Measurements from ENCODE around the gene CCNK. TPM values are rescaled to one million over a fixed set of nuclear protein-coding genes. Genes with fewer than 3 reads are reported as not detected.
A peak's percentile ranks its signal among the peaks of the same experiment; 100 is the strongest.

Gene CCNK
- total RNA-seq, 2 donors from 2014 or later, result 15.5 to 43.1 TPM

DNA sequence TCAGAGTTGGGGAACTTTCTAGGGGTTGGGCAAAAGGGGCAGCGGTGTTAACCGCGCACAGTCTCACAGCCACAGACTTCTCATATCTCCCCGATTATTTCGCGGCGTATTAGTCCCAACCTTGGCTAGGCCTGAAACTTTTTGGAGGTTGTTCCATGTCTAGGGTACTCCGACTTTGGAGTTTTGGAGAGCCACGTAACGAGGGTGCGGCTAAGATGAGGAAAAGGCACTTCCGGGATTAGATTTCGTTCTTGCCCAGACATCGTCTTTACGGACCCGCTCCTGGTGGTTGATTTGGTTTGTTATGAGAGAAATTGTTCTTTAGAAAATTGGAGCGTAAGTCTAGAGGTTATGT, 513 bp downstream of the CCNK start:
- Histone ChIP-seq H3K27ac (peak overlapping the region; percentile 89 to 92), H3K4me3 (peak overlapping the region; percentile 93 to 95), H3K9me3 (no peaks in the 10 kb centered on the region), H3K27me3 (replicated peaks; ENCODE audit: insufficient read depth) (no peaks in the 10 kb centered on the region), H3K36me3 (no peaks in the 10 kb centered on the region), H3K4me1 (replicated peaks) (no peaks in the 10 kb centered on the region)
- WGBS, result under 1% methylated on average over 17 of the region's 17 CpGs
- intact Hi-C loops (cut with DNase I), result no loop called here
- no peak for TF ChIP-seq POLR2A (IDR thresholded peaks at IDR 0.05)
- TF ChIP-seq, protein P1, sequence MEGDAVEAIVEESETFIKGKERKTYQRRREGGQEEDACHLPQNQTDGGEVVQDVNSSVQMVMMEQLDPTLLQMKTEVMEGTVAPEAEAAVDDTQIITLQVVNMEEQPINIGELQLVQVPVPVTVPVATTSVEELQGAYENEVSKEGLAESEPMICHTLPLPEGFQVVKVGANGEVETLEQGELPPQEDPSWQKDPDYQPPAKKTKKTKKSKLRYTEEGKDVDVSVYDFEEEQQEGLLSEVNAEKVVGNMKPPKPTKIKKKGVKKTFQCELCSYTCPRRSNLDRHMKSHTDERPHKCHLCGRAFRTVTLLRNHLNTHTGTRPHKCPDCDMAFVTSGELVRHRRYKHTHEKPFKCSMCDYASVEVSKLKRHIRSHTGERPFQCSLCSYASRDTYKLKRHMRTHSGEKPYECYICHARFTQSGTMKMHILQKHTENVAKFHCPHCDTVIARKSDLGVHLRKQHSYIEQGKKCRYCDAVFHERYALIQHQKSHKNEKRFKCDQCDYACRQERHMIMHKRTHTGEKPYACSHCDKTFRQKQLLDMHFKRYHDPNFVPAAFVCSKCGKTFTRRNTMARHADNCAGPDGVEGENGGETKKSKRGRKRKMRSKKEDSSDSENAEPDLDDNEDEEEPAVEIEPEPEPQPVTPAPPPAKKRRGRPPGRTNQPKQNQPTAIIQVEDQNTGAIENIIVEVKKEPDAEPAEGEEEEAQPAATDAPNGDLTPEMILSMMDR (IDR thresholded peaks at IDR 0.05), result peak in 1 of 4 experiments; percentile 17
- no peak for TF ChIP-seq POLR2AphosphoS5 (IDR thresholded peaks at IDR 0.05)
- peak; percentile 19 for DNase-seq (ENCODE audit: low spot score)

DNA sequence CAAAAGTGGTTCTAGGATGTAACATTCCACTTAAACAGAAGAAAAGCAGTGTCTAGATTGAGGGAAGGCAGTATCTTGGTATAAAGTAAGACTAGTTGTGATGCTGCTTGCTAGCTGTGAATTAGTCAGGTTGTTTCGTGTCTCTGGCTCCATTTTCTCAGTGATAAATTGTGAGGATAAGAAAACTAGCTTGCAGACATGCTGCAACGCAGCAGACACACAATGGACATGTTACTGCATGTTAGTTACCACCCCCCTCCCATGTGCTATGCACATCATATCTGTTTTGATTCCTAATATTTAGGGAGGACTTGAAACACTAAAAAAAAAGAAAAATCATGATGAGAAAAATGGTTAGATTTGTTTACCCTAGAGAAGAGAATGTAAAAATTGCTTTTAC, 2.9 kb downstream of the CCNK start:
- no peak for DNase-seq (ENCODE audit: low spot score)
- TF ChIP-seq, protein P1 (IDR thresholded peaks at IDR 0.05), result no peak
- no peak for TF ChIP-seq POLR2A (IDR thresholded peaks at IDR 0.05)
- no peak for TF ChIP-seq POLR2AphosphoS5 (IDR thresholded peaks at IDR 0.05)
- no peaks in the 10 kb centered on the region for H3K36me3 ChIP-seq
- H3K9me3 ChIP-seq, result no peaks in the 10 kb centered on the region
- 28% methylated on average over 2 of the region's 2 CpGs for WGBS
- intact Hi-C loops (cut with DNase I), result no loop called here
- H3K4me3 ChIP-seq, result no peak overlapping the region
- H3K27me3 ChIP-seq (replicated peaks; ENCODE audit: insufficient read depth), result no peaks in the 10 kb centered on the region
- no peaks in the 10 kb centered on the region for H3K4me1 ChIP-seq (replicated peaks)
- H3K27ac ChIP-seq, result no peak overlapping the region

DNA sequence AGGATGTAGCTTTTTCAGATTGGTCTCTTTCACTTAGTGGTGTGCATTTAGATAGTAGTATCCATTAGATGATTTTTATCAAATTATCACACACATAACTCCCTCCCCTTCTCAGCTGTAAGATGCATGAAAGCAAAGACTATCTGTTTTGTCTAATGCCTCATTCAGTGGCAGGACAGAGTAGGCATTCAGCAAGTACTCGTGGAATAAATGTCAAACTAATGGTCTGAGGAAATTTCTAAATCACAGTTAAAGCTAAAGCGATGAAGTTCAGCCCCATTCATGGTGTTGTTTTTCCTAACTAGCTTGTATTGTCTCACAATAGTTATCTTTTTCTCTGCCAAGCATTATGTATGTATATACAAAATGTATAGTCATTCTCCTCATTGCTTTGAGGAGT, 16.1 kb downstream of the CCNK start:
- peaks cover 4 to 5% of the 10 kb centered on the region in 2 donors for H3K36me3 ChIP-seq
- no peak for DNase-seq (ENCODE audit: low spot score)
- intact Hi-C loops (cut with DNase I), result no loop called here
- no peak overlapping the region for H3K4me3 ChIP-seq
- no peaks in the 10 kb centered on the region for H3K4me1 ChIP-seq (replicated peaks)
- no peaks in the 10 kb centered on the region for H3K27me3 ChIP-seq (replicated peaks; ENCODE audit: insufficient read depth)
- no peak for TF ChIP-seq POLR2A (IDR thresholded peaks at IDR 0.05)
- TF ChIP-seq POLR2AphosphoS5 (IDR thresholded peaks at IDR 0.05), result no peak
- TF ChIP-seq, protein P1 (IDR thresholded peaks at IDR 0.05), result no peak
- 94% methylated on average over 2 of the region's 2 CpGs for WGBS
- no peak overlapping the region for H3K27ac ChIP-seq
- no peaks in the 10 kb centered on the region for H3K9me3 ChIP-seq

DNA sequence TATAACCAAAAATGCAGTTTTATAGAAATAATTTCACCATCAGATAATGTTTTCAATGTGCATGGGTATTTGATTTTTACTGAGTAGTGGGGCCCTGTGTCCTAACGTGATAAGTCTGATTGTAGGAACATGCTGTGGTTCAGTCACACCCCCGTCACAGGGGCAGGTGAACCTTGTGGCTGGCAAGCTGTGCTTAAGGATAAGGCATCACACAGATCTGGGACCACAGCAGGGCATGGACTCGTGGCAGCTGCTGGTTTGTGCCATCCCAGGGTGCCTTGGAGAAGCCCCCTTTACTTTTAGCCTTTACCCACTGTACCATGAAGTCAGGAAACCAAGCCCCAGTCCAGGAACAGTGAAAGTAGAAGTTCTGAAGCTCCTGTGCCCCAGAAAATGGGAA, 16.7 kb downstream of the CCNK start:
- no peak for DNase-seq (ENCODE audit: low spot score)

DNA sequence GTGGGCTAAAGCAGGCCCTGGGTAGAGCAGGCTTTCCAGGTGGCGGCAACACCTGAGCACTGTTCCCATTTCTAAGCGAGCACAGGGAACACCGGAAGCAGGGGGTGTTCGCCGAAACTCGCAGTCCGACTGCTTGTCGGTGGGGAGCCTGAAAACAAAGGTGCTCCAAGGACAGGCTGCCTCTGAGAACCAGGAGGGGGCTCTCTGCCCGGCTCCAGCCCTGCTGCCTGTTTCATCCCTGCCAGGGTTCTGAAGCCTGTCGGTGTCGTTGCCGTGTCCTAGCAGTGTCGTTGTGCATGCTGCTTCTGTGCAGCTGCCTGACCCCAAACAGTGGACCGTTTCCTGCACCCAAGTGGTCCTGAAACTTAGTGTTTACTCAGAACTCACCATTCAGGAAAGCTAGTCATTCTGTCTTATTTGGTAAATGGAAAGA, 21.8 kb downstream of the CCNK start:
- no peak overlapping the region for H3K27ac ChIP-seq
- no peaks in the 10 kb centered on the region for H3K27me3 ChIP-seq (replicated peaks; ENCODE audit: insufficient read depth)
- H3K4me1 ChIP-seq (replicated peaks), result no peaks in the 10 kb centered on the region
- H3K9me3 ChIP-seq, result no peaks in the 10 kb centered on the region
- H3K4me3 ChIP-seq, result no peak overlapping the region
- TF ChIP-seq, protein P1 (IDR thresholded peaks at IDR 0.05), result no peak
- TF ChIP-seq POLR2AphosphoS5 (IDR thresholded peaks at IDR 0.05), result no peak
- no peak for TF ChIP-seq POLR2A (IDR thresholded peaks at IDR 0.05)
- 82% methylated on average over 14 of the region's 14 CpGs for WGBS
- intact Hi-C loops (cut with DNase I), result no loop called here
- DNase-seq (ENCODE audit: low spot score), result no peak
- H3K36me3 ChIP-seq, result peaks cover 18 to 23% of the 10 kb centered on the region in 2 donors

More for the DNA sequence above, 16.7 kb downstream of the CCNK start:
- 91% methylated on average over 3 of the region's 3 CpGs for WGBS
- H3K4me1 ChIP-seq (replicated peaks), result no peaks in the 10 kb centered on the region
- H3K27me3 ChIP-seq (replicated peaks; ENCODE audit: insufficient read depth), result no peaks in the 10 kb centered on the region
- H3K27ac ChIP-seq, result no peak overlapping the region
- H3K4me3 ChIP-seq, result no peak overlapping the region
- peaks cover 6 to 9% of the 10 kb centered on the region in 2 donors for H3K36me3 ChIP-seq
- intact Hi-C loops (cut with DNase I), result no loop called here
- TF ChIP-seq, protein P1 (IDR thresholded peaks at IDR 0.05), result no peak
- TF ChIP-seq POLR2A (IDR thresholded peaks at IDR 0.05) (no peak), POLR2AphosphoS5 (IDR thresholded peaks at IDR 0.05) (no peak)
- no peaks in the 10 kb centered on the region for H3K9me3 ChIP-seq
